ENCODE results near the gene SORL1. TPM values are rescaled to one million over a fixed set of nuclear protein-coding genes. Genes with fewer than 3 reads are reported as not detected.
"Not testable (repeated sequence)": the region's sequence is repeated elsewhere in the genome, so short reads cannot be mapped to it uniquely, and the experiment has no call there.

The SORL1 gene
- total RNA-seq, 2 experiments from 2014 or later, result 47.5 to 47.9 TPM

GRCh38 chr11:121488170-121488569 lies 36.1 kb downstream of the SORL1 start:
- Mint-ChIP-seq H3K9me3 (no peaks in the 10 kb centered on the region), H3K36me3 (peaks cover 71% of the 10 kb centered on the region), H3K4me3 (no peak overlapping the region), H3K4me1 (peaks cover 52% of the 10 kb centered on the region), H3K27me3 (no peaks in the 10 kb centered on the region), H3K27ac (peak overlapping the region; percentile 50)
- no peak for DNase-seq

GRCh38 chr11:121488641-121489040 lies 36.5 kb downstream of the SORL1 start:
- Mint-ChIP-seq H3K4me3 (no peak overlapping the region), H3K36me3 (peaks cover 71% of the 10 kb centered on the region), H3K9me3 (no peaks in the 10 kb centered on the region), H3K4me1 (peaks cover 50% of the 10 kb centered on the region), H3K27me3 (no peaks in the 10 kb centered on the region), H3K27ac (no peak overlapping the region)
- no peak for DNase-seq

- no peak for DNase-seq
- H3K36me3 Mint-ChIP-seq, result peaks cover 61% of the 10 kb centered on the region
- H3K9me3 Mint-ChIP-seq, result no peaks in the 10 kb centered on the region
- peaks cover 54% of the 10 kb centered on the region for H3K4me1 Mint-ChIP-seq
- no peaks in the 10 kb centered on the region for H3K27me3 Mint-ChIP-seq
- H3K27ac Mint-ChIP-seq, result peak overlapping the region; percentile 52
- no peak overlapping the region for H3K4me3 Mint-ChIP-seq
Measured at GRCh38 chr11:121489823-121490222, 37.7 kb downstream of the SORL1 start.

GRCh38 chr11:121494355-121495099 lies 42.4 kb downstream of the SORL1 start:
- Mint-ChIP-seq H3K4me1 (peaks cover 57% of the 10 kb centered on the region), H3K4me3 (peak overlapping the region; percentile 66), H3K27ac (peak overlapping the region; percentile 92), H3K27me3 (no peaks in the 10 kb centered on the region), H3K9me3 (no peaks in the 10 kb centered on the region), H3K36me3 (peaks cover 73% of the 10 kb centered on the region)
- peak; percentile 43 for DNase-seq

- Mint-ChIP-seq H3K27ac (peak overlapping the region; percentile 38), H3K36me3 (peaks cover 65% of the 10 kb centered on the region), H3K4me3 (no peak overlapping the region), H3K27me3 (no peaks in the 10 kb centered on the region), H3K9me3 (peaks cover 6% of the 10 kb centered on the region), H3K4me1 (peaks cover 55% of the 10 kb centered on the region)
- DNase-seq, result no peak
Measured at GRCh38 chr11:121497176-121497998, 45.3 kb downstream of the SORL1 start.

- DNase-seq, result no peak
- no peak overlapping the region for H3K4me3 Mint-ChIP-seq
- H3K27me3 Mint-ChIP-seq, result no peaks in the 10 kb centered on the region
- H3K36me3 Mint-ChIP-seq, result peaks cover 75% of the 10 kb centered on the region
- peak overlapping the region; percentile 30 for H3K27ac Mint-ChIP-seq
- H3K9me3 Mint-ChIP-seq, result peaks cover 6% of the 10 kb centered on the region
- peaks cover 47% of the 10 kb centered on the region for H3K4me1 Mint-ChIP-seq
Measured at GRCh38 chr11:121499405-121499804, 47.3 kb downstream of the SORL1 start.

GRCh38 chr11:121500275-121500674 lies 48.2 kb downstream of the SORL1 start:
- DNase-seq, result peak; percentile 9
- H3K4me1 Mint-ChIP-seq, result peaks cover 42% of the 10 kb centered on the region
- H3K9me3 Mint-ChIP-seq, result peaks cover 12% of the 10 kb centered on the region
- peaks cover 82% of the 10 kb centered on the region for H3K36me3 Mint-ChIP-seq
- H3K27ac Mint-ChIP-seq, result peak overlapping the region; percentile 70
- no peak overlapping the region for H3K4me3 Mint-ChIP-seq
- H3K27me3 Mint-ChIP-seq, result no peaks in the 10 kb centered on the region

GRCh38 chr11:121500717-121501116 lies 48.6 kb downstream of the SORL1 start:
- H3K27me3 Mint-ChIP-seq, result no peaks in the 10 kb centered on the region
- peaks cover 38% of the 10 kb centered on the region for H3K4me1 Mint-ChIP-seq
- peaks cover 82% of the 10 kb centered on the region for H3K36me3 Mint-ChIP-seq
- no peak overlapping the region for H3K4me3 Mint-ChIP-seq
- no peak for DNase-seq
- peak overlapping the region; percentile 70 for H3K27ac Mint-ChIP-seq
- peaks cover 15% of the 10 kb centered on the region for H3K9me3 Mint-ChIP-seq

- Mint-ChIP-seq H3K27me3 (no peaks in the 10 kb centered on the region), H3K4me1 (peaks cover 38% of the 10 kb centered on the region), H3K9me3 (peaks cover 29% of the 10 kb centered on the region), H3K27ac (no peak overlapping the region), H3K4me3 (no peak overlapping the region), H3K36me3 (peaks cover 79% of the 10 kb centered on the region)
- DNase-seq, result no peak
Measured at GRCh38 chr11:121503051-121503450, 50.9 kb downstream of the SORL1 start.

- not testable (repeated sequence) for H3K27ac Mint-ChIP-seq, DNase-seq, H3K27me3 Mint-ChIP-seq, H3K4me3 Mint-ChIP-seq
- Mint-ChIP-seq H3K4me1 (peaks cover 38% of the 10 kb centered on the region), H3K36me3 (peaks cover 83% of the 10 kb centered on the region), H3K9me3 (peaks cover 28% of the 10 kb centered on the region)
Measured at GRCh38 chr11:121506237-121506636, 54.1 kb downstream of the SORL1 start.

- Mint-ChIP-seq H3K36me3 (peaks cover 80% of the 10 kb centered on the region), H3K9me3 (peaks cover 23% of the 10 kb centered on the region), H3K4me1 (peaks cover 49% of the 10 kb centered on the region), H3K4me3 (no peak overlapping the region), H3K27ac (no peak overlapping the region), H3K27me3 (no peaks in the 10 kb centered on the region)
- DNase-seq, result no peak
Measured at GRCh38 chr11:121508449-121508848, 56.3 kb downstream of the SORL1 start.

- DNase-seq, result no peak
- Mint-ChIP-seq H3K9me3 (peaks cover 17% of the 10 kb centered on the region), H3K27me3 (no peaks in the 10 kb centered on the region), H3K4me3 (no peak overlapping the region), H3K4me1 (peaks cover 63% of the 10 kb centered on the region), H3K36me3 (peaks cover 73% of the 10 kb centered on the region), H3K27ac (no peak overlapping the region)
Measured at GRCh38 chr11:121510438-121510837, 58.3 kb downstream of the SORL1 start.

- H3K4me3 Mint-ChIP-seq, result no peak overlapping the region
- peaks cover 64% of the 10 kb centered on the region for H3K36me3 Mint-ChIP-seq
- peak overlapping the region; percentile 40 for H3K27ac Mint-ChIP-seq
- H3K9me3 Mint-ChIP-seq, result no peaks in the 10 kb centered on the region
- DNase-seq, result no peak
- no peaks in the 10 kb centered on the region for H3K27me3 Mint-ChIP-seq
- H3K4me1 Mint-ChIP-seq, result peaks cover 66% of the 10 kb centered on the region
Measured at GRCh38 chr11:121512468-121513465, 60.7 kb downstream of the SORL1 start.

- Mint-ChIP-seq H3K9me3 (no peaks in the 10 kb centered on the region), H3K36me3 (peaks cover 66% of the 10 kb centered on the region), H3K27me3 (no peaks in the 10 kb centered on the region), H3K4me3 (no peak overlapping the region), H3K4me1 (peaks cover 64% of the 10 kb centered on the region), H3K27ac (peak overlapping the region; percentile 86)
- DNase-seq, result no peak
Measured at GRCh38 chr11:121513807-121514206, 61.7 kb downstream of the SORL1 start.
